ENCODE data around the gene KLHDC7B. TPM values are rescaled to one million over a fixed set of nuclear protein-coding genes. Genes with fewer than 3 reads are reported as not detected.
A peak's percentile ranks its signal among the peaks of the same experiment; 100 is the strongest.

Gene KLHDC7B
- total and polyA plus RNA-seq, 2 of the 13 experiments (the other 11 are each of a cell fraction or from before 2014, with no cell fraction given), result 0.11 TPM; not detected in 1

GRCh38 chr22:50569041-50569459, 23.4 kb downstream of the KLHDC7B start (continued):
- TF ChIP-seq SPEN (CRISPR knock-in tag; IDR thresholded peaks at IDR 0.05; ENCODE audit: low read depth) (peak; percentile 79; the same call in 1 of the 2 replicates), GATAD1 (CRISPR knock-in tag; IDR thresholded peaks at IDR 0.05) (peak; percentile 23; the same call in 1 of the 2 replicates), HHEX (CRISPR knock-in tag; IDR thresholded peaks at IDR 0.05) (no peak), THYN1 (CRISPR knock-in tag; IDR thresholded peaks at IDR 0.05; ENCODE audit: borderline replicate concordance, low read depth) (no peak), EEA1 (CRISPR knock-in tag; IDR thresholded peaks at IDR 0.05; ENCODE audit: borderline replicate concordance) (no peak), SAFB2 (CRISPR knock-in tag; IDR thresholded peaks at IDR 0.05; ENCODE audit: borderline replicate concordance, low read depth) (no peak), MLLT10 (CRISPR knock-in tag; IDR thresholded peaks at IDR 0.05) (no peak), ZNF713 (CRISPR knock-in tag; IDR thresholded peaks at IDR 0.05) (no peak), IRF2 (CRISPR knock-in tag; IDR thresholded peaks at IDR 0.05) (no peak), STAG1 (CRISPR knock-in tag; IDR thresholded peaks at IDR 0.05) (no peak), MXD4 (CRISPR knock-in tag; IDR thresholded peaks at IDR 0.05) (no peak), ZNF790 (CRISPR knock-in tag; IDR thresholded peaks at IDR 0.05; ENCODE audit: borderline replicate concordance) (no peak), CBX2 (IDR thresholded peaks at IDR 0.05; ENCODE audit: low read depth, low read length) (no peak), CBX2 (CRISPR knock-in tag; IDR thresholded peaks at IDR 0.05; ENCODE audit: low read depth) (no peak), HBP1 (CRISPR knock-in tag; IDR thresholded peaks at IDR 0.05; ENCODE audit: low read depth) (no peak), CHD4 (IDR thresholded peaks at IDR 0.05; ENCODE audit: borderline replicate concordance, low read length) (0 out of 2 replicates have a peak, but pooled peaks have one; percentile 53), ZNF335 (CRISPR knock-in tag; IDR thresholded peaks at IDR 0.05) (no peak), ZBTB21 (CRISPR knock-in tag; IDR thresholded peaks at IDR 0.05) (no peak), ZNF101 (CRISPR knock-in tag; IDR thresholded peaks at IDR 0.05; ENCODE audit: borderline replicate concordance, low read depth) (no peak), MEIS2 (CRISPR knock-in tag; IDR thresholded peaks at IDR 0.05) (0 out of 2 replicates have a peak, but pooled peaks have one; percentile 15)
- TF ChIP-seq, protein P1, sequence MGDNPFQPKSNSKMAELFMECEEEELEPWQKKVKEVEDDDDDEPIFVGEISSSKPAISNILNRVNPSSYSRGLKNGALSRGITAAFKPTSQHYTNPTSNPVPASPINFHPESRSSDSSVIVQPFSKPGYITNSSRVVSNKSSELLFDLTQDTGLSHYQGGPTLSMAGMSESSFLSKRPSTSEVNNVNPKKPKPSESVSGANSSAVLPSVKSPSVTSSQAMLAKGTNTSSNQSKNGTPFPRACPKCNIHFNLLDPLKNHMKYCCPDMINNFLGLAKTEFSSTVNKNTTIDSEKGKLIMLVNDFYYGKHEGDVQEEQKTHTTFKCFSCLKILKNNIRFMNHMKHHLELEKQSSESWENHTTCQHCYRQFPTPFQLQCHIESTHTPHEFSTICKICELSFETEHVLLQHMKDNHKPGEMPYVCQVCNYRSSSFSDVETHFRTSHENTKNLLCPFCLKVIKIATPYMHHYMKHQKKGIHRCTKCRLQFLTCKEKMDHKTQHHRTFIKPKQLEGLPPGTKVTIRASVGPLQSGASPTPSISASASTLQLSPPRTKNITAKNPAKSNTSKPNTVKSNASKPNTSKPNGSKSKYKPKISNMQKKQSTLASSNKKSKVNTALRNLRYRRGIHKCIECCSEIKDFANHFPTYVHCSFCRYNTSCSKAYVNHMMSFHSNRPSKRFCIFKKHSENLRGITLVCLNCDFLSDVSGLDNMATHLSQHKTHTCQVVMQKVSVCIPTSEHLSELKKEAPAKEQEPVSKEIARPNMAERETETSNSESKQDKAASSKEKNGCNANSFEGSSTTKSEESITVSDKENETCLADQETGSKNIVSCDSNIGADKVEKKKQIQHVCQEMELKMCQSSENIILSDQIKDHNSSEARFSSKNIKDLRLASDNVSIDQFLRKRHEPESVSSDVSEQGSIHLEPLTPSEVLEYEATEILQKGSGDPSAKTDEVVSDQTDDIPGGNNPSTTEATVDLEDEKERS (CRISPR knock-in tag; IDR thresholded peaks at IDR 0.05), result no peak
- TF ChIP-seq, protein P2, sequence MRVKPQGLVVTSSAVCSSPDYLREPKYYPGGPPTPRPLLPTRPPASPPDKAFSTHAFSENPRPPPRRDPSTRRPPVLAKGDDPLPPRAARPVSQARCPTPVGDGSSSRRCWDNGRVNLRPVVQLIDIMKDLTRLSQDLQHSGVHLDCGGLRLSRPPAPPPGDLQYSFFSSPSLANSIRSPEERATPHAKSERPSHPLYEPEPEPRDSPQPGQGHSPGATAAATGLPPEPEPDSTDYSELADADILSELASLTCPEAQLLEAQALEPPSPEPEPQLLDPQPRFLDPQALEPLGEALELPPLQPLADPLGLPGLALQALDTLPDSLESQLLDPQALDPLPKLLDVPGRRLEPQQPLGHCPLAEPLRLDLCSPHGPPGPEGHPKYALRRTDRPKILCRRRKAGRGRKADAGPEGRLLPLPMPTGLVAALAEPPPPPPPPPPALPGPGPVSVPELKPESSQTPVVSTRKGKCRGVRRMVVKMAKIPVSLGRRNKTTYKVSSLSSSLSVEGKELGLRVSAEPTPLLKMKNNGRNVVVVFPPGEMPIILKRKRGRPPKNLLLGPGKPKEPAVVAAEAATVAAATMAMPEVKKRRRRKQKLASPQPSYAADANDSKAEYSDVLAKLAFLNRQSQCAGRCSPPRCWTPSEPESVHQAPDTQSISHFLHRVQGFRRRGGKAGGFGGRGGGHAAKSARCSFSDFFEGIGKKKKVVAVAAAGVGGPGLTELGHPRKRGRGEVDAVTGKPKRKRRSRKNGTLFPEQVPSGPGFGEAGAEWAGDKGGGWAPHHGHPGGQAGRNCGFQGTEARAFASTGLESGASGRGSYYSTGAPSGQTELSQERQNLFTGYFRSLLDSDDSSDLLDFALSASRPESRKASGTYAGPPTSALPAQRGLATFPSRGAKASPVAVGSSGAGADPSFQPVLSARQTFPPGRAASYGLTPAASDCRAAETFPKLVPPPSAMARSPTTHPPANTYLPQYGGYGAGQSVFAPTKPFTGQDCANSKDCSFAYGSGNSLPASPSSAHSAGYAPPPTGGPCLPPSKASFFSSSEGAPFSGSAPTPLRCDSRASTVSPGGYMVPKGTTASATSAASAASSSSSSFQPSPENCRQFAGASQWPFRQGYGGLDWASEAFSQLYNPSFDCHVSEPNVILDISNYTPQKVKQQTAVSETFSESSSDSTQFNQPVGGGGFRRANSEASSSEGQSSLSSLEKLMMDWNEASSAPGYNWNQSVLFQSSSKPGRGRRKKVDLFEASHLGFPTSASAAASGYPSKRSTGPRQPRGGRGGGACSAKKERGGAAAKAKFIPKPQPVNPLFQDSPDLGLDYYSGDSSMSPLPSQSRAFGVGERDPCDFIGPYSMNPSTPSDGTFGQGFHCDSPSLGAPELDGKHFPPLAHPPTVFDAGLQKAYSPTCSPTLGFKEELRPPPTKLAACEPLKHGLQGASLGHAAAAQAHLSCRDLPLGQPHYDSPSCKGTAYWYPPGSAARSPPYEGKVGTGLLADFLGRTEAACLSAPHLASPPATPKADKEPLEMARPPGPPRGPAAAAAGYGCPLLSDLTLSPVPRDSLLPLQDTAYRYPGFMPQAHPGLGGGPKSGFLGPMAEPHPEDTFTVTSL (CRISPR knock-in tag; IDR thresholded peaks at IDR 0.05; ENCODE audit: borderline replicate concordance), result peak; percentile 28; the same call in 1 of the 2 replicates
